Activated naive CD8-positive, alpha-beta T cell (primary cell): Measurements from ENCODE around the gene BPIFB6.

Experiments used
- H3K27ac Mint-ChIP-seq: one replicate; pipeline ENCODE4 v1.8.0; 2021; ENCODE audit warnings: mixed read lengths
- H3K27me3 Mint-ChIP-seq: one replicate; pipeline ENCODE4 v1.8.0; 2021; ENCODE audit warnings: mixed read lengths
- H3K36me3 Mint-ChIP-seq: one replicate; pipeline ENCODE4 v1.8.0; 2021; ENCODE audit warnings: mixed read lengths
- H3K4me1 Mint-ChIP-seq: one replicate; pipeline ENCODE4 v1.8.0; 2021; ENCODE audit warnings: low read depth, mixed read lengths
- H3K4me3 Mint-ChIP-seq: one replicate; pipeline ENCODE4 v1.8.0; 2021; ENCODE audit warnings: mild to moderate bottlenecking, mixed read lengths
- H3K9me3 Mint-ChIP-seq: one replicate; pipeline ENCODE4 v1.8.0; 2021; ENCODE audit warnings: low read depth, mixed read lengths

The BPIFB6 gene

GRCh38 chr20:33071198-33071597 lies 39.8 kb downstream of the BPIFB6 start:
- Mint-ChIP-seq H3K27me3 (no peaks in the 10 kb centered on the region), H3K27ac (no peak overlapping the region), H3K4me1 (peaks cover 3% of the 10 kb centered on the region), H3K9me3 (no peaks in the 10 kb centered on the region), H3K36me3 (no peaks in the 10 kb centered on the region), H3K4me3 (no peak overlapping the region)

- Mint-ChIP-seq H3K9me3 (no peaks in the 10 kb centered on the region), H3K27me3 (no peaks in the 10 kb centered on the region), H3K36me3 (no peaks in the 10 kb centered on the region), H3K27ac (no peak overlapping the region), H3K4me3 (no peak overlapping the region), H3K4me1 (peaks cover 3% of the 10 kb centered on the region)
Observed at GRCh38 chr20:33072362-33072761, 40.9 kb downstream of the BPIFB6 start.

GRCh38 chr20:33072813-33073212 lies 41.4 kb downstream of the BPIFB6 start:
- Mint-ChIP-seq H3K4me3 (no peak overlapping the region), H3K4me1 (peaks cover 3% of the 10 kb centered on the region), H3K36me3 (no peaks in the 10 kb centered on the region), H3K27me3 (no peaks in the 10 kb centered on the region), H3K27ac (no peak overlapping the region), H3K9me3 (no peaks in the 10 kb centered on the region)

GRCh38 chr20:33074675-33075074 lies 43.2 kb downstream of the BPIFB6 start:
- no peaks in the 10 kb centered on the region for H3K27me3 Mint-ChIP-seq
- no peak overlapping the region for H3K4me3 Mint-ChIP-seq

GRCh38 chr20:33075281-33075680 lies 43.8 kb downstream of the BPIFB6 start:
- Mint-ChIP-seq H3K36me3 (no peaks in the 10 kb centered on the region), H3K4me3 (no peak overlapping the region), H3K27ac (no peak overlapping the region), H3K4me1 (no peaks in the 10 kb centered on the region), H3K27me3 (no peaks in the 10 kb centered on the region), H3K9me3 (no peaks in the 10 kb centered on the region)

More at GRCh38 chr20:33074675-33075074, 43.2 kb downstream of the BPIFB6 start:
- Mint-ChIP-seq H3K4me1 (no peaks in the 10 kb centered on the region), H3K9me3 (no peaks in the 10 kb centered on the region), H3K27ac (no peak overlapping the region), H3K36me3 (no peaks in the 10 kb centered on the region)

- Mint-ChIP-seq H3K4me1 (no peaks in the 10 kb centered on the region), H3K36me3 (no peaks in the 10 kb centered on the region), H3K27ac (no peak overlapping the region), H3K4me3 (no peak overlapping the region), H3K27me3 (no peaks in the 10 kb centered on the region), H3K9me3 (no peaks in the 10 kb centered on the region)
Observed at GRCh38 chr20:33076662-33077372, 45.4 kb downstream of the BPIFB6 start.

- Mint-ChIP-seq H3K27ac (no peak within 1 kb of the TSS), H3K27me3 (no peaks in the 10 kb centered on the region), H3K4me3 (no peak within 1 kb of the TSS), H3K36me3 (no peaks in the 10 kb centered on the region), H3K4me1 (no peaks in the 10 kb centered on the region), H3K9me3 (no peaks in the 10 kb centered on the region)
Observed at GRCh38 chr20:33079259-33079658, 47.8 kb downstream of the BPIFB6 start, which contains the start of gene BPIFB4. TSS of gene BPIFB4 (plus strand) at chr20:33079643. CDS start at chr20:33081527, 1,884 bp downstream.

GRCh38 chr20:33081411-33082154 lies 50.1 kb downstream of the BPIFB6 start:
- Mint-ChIP-seq H3K27ac (no peak overlapping the region), H3K27me3 (no peaks in the 10 kb centered on the region), H3K9me3 (no peaks in the 10 kb centered on the region), H3K4me3 (no peak overlapping the region), H3K36me3 (no peaks in the 10 kb centered on the region), H3K4me1 (no peaks in the 10 kb centered on the region)

GRCh38 chr20:33082546-33082945 lies 51.1 kb downstream of the BPIFB6 start:
- Mint-ChIP-seq H3K27ac (no peak overlapping the region), H3K9me3 (no peaks in the 10 kb centered on the region), H3K4me1 (no peaks in the 10 kb centered on the region), H3K4me3 (no peak overlapping the region), H3K27me3 (no peaks in the 10 kb centered on the region), H3K36me3 (no peaks in the 10 kb centered on the region)

- H3K4me1 Mint-ChIP-seq: no peaks in the 10 kb centered on the region
- H3K4me3 Mint-ChIP-seq: no peak overlapping the region
- H3K27me3 Mint-ChIP-seq: no peaks in the 10 kb centered on the region
Observed at GRCh38 chr20:33083544-33084340, 52.3 kb downstream of the BPIFB6 start.

GRCh38 chr20:33084722-33085121 lies 53.3 kb downstream of the BPIFB6 start:
- H3K27ac Mint-ChIP-seq: no peak overlapping the region
- no peaks in the 10 kb centered on the region for H3K9me3 Mint-ChIP-seq

More at GRCh38 chr20:33083544-33084340, 52.3 kb downstream of the BPIFB6 start:
- Mint-ChIP-seq H3K36me3 (no peaks in the 10 kb centered on the region), H3K9me3 (no peaks in the 10 kb centered on the region), H3K27ac (no peak overlapping the region)

GRCh38 chr20:33086052-33086722 lies 54.7 kb downstream of the BPIFB6 start:
- Mint-ChIP-seq H3K4me3 (no peak overlapping the region), H3K36me3 (no peaks in the 10 kb centered on the region), H3K9me3 (no peaks in the 10 kb centered on the region), H3K27me3 (no peaks in the 10 kb centered on the region), H3K27ac (no peak overlapping the region), H3K4me1 (no peaks in the 10 kb centered on the region)

More at GRCh38 chr20:33084722-33085121, 53.3 kb downstream of the BPIFB6 start:
- Mint-ChIP-seq H3K36me3 (no peaks in the 10 kb centered on the region), H3K27me3 (no peaks in the 10 kb centered on the region), H3K4me3 (no peak overlapping the region), H3K4me1 (no peaks in the 10 kb centered on the region)

- no peaks in the 10 kb centered on the region for H3K9me3 Mint-ChIP-seq
- no peaks in the 10 kb centered on the region for H3K36me3 Mint-ChIP-seq
- no peak overlapping the region for H3K27ac Mint-ChIP-seq
- H3K4me1 Mint-ChIP-seq: peaks cover 3% of the 10 kb centered on the region
- H3K4me3 Mint-ChIP-seq: no peak overlapping the region
- H3K27me3 Mint-ChIP-seq: no peaks in the 10 kb centered on the region
Observed at GRCh38 chr20:33091147-33091546, 59.7 kb downstream of the BPIFB6 start.

- Mint-ChIP-seq H3K36me3 (no peaks in the 10 kb centered on the region), H3K27ac (no peak overlapping the region), H3K27me3 (no peaks in the 10 kb centered on the region), H3K9me3 (no peaks in the 10 kb centered on the region), H3K4me1 (peaks cover 3% of the 10 kb centered on the region), H3K4me3 (no peak overlapping the region)
Observed at GRCh38 chr20:33091693-33092092, 60.2 kb downstream of the BPIFB6 start.
